NCI-H526 (cell line): Measurements from ENCODE around the gene POU5F2.

ENCODE experiments used
- DNase-seq, 2 experiments: peaks; one replicate each; lab custom pipeline; 2025; lab: John Stamatoyannopoulos, UW

The POU5F2 gene

GRCh38 chr5:93715761-93716160, 25.6 kb downstream of the POU5F2 start:
- DNase-seq = no peak

GRCh38 chr5:93715327-93715726, 26.1 kb downstream of the POU5F2 start:
- peak in 1 of 2 experiments; percentile 8 for DNase-seq

GRCh38 chr5:93708442-93708841, 33.0 kb downstream of the POU5F2 start:
- DNase-seq = no peak

- no peak for DNase-seq
Measured at GRCh38 chr5:93705896-93706295, 35.5 kb downstream of the POU5F2 start.

- DNase-seq = no peak
Measured at GRCh38 chr5:93704996-93705395, 36.4 kb downstream of the POU5F2 start.

- DNase-seq = no peak
Measured at GRCh38 chr5:93691997-93692396, 49.4 kb downstream of the POU5F2 start.
